22Rv1 (cell line): ENCODE data around the gene PRSS21.

ENCODE experiments used
- H3K27ac ChIP-seq: fragments of 450-650 bp; 2 replicates; pipeline ENCODE4 v1.5.1; 2017
- CTCF ChIP-seq: fragments of 450-650 bp; IDR thresholded peaks from 2 replicates; pipeline ENCODE4 v1.5.1; 2017; ENCODE audit warnings: mild to moderate bottlenecking
- ZFX ChIP-seq: fragments of 450-650 bp; IDR thresholded peaks from 2 replicates; pipeline ENCODE4 v1.6.1; 2017; ENCODE audit warnings: antibody characterized with exemption, borderline replicate concordance

PRSS21 gene

DNA sequence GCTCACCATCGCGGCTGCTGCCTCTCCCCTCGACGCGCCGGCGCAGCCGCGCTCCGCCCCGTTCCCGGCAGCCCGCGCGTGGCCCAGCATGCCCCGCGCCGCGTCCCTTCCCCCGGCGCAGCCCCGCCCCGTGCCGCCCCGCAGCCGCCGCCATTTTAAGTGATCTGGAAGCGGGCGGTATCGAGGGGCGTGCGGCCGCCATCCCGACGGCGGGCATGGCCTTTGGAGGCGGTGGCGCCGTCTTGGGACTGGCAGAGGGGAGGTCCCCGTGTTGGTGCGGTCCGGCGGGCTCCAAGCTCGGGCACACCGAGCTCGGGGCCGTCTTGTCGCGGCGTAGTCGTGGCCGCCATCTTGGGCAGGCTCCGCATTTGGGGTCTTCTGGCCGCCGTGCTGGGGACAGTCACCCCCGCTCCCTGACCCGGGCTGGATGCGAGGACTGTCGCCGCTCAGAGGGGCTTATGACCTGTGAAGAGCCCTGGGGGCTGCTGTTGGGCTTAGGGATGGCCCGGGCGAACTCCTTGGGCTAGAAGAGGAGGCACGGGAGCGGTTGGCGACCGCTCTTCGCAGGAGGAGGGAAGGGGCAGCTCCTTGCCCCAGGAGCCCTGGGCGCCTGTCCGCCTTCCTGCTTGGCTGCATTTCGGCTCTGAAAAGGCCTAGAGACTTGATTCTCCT is 39.7 kb upstream of the PRSS21 start, which contains the start of gene ELOB:
ELOB (minus strand) TSS at position 50 of the 672 bp plus-strand sequence; CDS start at position 9, 41 bp downstream.
- TF ChIP-seq ZFX = no peak
- TF ChIP-seq CTCF = no peak
- H3K27ac ChIP-seq = peak within 1 kb of the TSS; percentile 93

DNA sequence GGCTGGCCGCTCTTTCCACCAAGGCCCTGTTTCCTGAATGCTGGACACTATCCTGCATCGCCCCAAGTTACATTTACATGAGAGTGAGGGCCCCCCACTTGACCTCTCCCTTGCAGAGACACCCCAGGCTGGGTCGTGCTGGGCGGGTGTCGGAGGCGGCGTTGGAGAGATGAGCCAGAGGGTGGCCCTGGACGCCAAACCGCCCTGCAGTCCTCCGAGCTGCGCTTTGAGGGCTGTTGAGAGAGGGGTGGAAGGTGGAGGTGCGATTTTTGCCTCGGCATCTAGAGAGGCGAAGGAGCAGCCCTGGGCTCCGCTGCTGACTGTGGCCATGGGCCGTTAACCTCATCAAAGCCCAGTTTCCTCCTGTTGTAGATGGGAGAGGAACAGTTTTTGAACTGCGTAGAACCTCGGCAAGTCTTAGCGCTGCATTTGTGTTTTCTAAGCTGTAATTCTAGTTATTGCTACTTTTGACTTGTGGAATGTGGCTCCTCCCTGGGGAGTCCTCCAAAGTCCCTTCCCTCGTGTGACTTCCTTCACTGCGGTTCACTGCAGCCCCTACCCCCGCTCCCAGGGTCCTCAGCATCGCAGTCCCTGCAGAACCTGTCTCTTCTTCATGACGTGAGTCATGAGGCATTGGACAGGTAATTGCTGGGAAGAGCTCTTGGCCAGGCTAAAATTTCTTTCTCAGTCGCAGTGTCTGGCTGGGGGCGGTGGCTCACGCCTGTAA is 39.0 kb upstream of the PRSS21 start:
- H3K27ac ChIP-seq = peak overlapping the region; percentile 93
- TF ChIP-seq CTCF (no peak), ZFX (no peak)

GRCh38 chr16:2778630-2778958 is 38.4 kb upstream of the PRSS21 start:
- no peak for TF ChIP-seq CTCF
- no peak for TF ChIP-seq ZFX
- H3K27ac ChIP-seq = peak overlapping the region; percentile 93

GRCh38 chr16:2779151-2779920 is 37.7 kb upstream of the PRSS21 start:
- no peak for TF ChIP-seq CTCF
- TF ChIP-seq ZFX = no peak

DNA sequence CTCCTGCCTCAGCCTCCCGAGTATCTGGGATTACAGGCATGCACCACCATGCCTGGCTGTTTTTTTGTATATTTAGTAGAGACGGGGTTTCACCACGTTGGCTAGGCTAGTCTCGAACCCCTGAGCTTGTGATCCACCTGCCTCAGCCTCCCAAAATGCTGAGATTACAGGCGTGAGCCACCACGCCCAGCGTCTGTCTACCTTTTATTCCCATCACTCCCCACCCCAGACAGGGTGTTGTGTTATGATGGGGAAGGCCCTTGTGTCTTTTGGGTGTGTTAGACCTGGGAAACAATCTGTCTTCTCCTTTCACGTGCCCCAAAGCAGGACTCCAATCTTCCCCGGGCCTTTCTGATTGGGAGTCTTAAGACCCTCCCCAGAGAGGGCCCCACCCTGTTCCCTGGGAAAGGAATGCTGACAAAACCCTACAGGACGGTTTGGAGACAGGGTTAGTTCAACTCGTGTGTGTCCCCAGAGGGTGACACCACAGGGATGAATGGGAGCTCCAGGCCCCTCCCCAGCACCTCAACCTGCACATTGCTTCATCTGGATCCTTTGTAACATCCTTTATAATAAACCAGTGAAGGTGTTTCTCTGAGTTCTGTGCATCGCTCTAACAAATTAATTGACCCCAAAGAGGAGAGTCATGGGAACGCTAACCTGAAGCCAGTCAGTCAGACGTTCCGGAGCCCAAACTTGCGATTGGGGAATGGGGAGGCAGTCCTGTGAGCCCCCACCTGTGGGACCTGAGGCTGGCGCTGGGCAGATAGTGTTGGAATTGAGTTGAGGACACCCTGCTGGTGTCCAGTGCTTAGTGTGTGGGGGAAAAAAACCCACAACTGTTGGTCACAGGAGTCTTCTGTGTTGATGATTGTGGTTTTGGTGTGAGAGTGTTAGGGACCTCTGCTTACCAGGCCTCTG is 36.8 kb upstream of the PRSS21 start:
- H3K27ac ChIP-seq = no peak overlapping the region

More at GRCh38 chr16:2779151-2779920, 37.7 kb upstream of the PRSS21 start:
- H3K27ac ChIP-seq = no peak overlapping the region

More for the DNA sequence above, 36.8 kb upstream of the PRSS21 start:
- TF ChIP-seq CTCF (no peak), ZFX (no peak)
